ENCODE results near the gene NEURL1B. TPM values are rescaled to one million over a fixed set of nuclear protein-coding genes. Genes with fewer than 3 reads are reported as not detected.

NEURL1B gene
- total and polyA plus RNA-seq, 12 donors: 14.4 to 45.8 (median 21.6) TPM

DNA sequence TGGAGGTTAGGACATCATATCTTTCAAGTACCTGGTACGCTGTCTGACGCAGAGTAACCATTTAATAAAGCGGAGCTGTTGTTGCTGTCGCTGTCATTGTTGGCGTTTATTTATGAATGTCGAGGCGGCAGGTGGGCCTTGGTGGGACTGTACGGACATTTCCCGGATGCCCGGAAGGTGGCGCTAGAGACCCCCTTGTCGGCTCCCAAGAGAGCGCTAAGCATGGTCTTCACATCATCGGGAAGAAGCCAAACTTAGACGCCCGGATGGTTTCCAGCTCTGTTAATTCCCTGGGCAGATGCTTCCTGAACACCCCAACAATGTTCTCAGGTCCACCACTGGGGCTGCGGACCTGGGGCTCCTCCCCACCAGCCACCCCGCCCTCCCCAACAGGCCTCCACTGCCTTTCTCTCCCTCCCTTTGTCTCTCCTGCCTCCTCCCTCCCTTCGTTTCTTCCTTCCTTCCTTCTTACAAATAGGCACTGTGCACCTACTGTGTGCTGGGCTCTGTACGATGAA is 75.8 kb downstream of the NEURL1B start:
- ATAC-seq (peak; percentile 63 to 85 (median 74)), DNase-seq (peak; percentile 90 to 91)
- intact Hi-C loops (cut with DNase I): loop anchor here in 9 of 10 donors (1.0 to 10.0 kb wide), 15 partner anchors 32 to 568 kb away; partner anchors contain the start of gene DUSP1 (in 3 of the 9)
- Histone ChIP-seq H3K27ac (peak overlapping the region in 9 of 10 donors; percentile 66 to 91 (median 88)), H3K27me3 (no peaks in the 10 kb centered on the region), H3K36me3 (no peaks in the 10 kb centered on the region), H3K4me3 (peak overlapping the region in 3 of 10 donors; percentile 5 to 30 (median 27)), H3K4me1 (peaks cover 20 to 72% (median 52%) of the 10 kb centered on the region in 9 donors), H3K9me3 (no peaks in the 10 kb centered on the region)
- WGBS, 2 donors: 4 to 6% methylated on average over 20 of the region's 20 CpGs
- TF ChIP-seq, protein P1, sequence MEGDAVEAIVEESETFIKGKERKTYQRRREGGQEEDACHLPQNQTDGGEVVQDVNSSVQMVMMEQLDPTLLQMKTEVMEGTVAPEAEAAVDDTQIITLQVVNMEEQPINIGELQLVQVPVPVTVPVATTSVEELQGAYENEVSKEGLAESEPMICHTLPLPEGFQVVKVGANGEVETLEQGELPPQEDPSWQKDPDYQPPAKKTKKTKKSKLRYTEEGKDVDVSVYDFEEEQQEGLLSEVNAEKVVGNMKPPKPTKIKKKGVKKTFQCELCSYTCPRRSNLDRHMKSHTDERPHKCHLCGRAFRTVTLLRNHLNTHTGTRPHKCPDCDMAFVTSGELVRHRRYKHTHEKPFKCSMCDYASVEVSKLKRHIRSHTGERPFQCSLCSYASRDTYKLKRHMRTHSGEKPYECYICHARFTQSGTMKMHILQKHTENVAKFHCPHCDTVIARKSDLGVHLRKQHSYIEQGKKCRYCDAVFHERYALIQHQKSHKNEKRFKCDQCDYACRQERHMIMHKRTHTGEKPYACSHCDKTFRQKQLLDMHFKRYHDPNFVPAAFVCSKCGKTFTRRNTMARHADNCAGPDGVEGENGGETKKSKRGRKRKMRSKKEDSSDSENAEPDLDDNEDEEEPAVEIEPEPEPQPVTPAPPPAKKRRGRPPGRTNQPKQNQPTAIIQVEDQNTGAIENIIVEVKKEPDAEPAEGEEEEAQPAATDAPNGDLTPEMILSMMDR (IDR thresholded peaks at IDR 0.05): peak; percentile 86 to 94 (median 90)

GRCh38 chr5:172717481-172718195 is 76.6 kb downstream of the NEURL1B start:
- TF ChIP-seq, protein P1 (IDR thresholded peaks at IDR 0.05): no peak
- Histone ChIP-seq H3K4me1 (peaks cover 20 to 80% (median 59%) of the 10 kb centered on the region in 9 donors), H3K27ac (peak overlapping the region in 9 of 10 donors; percentile 26 to 91 (median 88)), H3K9me3 (no peaks in the 10 kb centered on the region), H3K4me3 (peak overlapping the region in 2 of 10 donors; percentile 5 to 30), H3K36me3 (no peaks in the 10 kb centered on the region), H3K27me3 (no peaks in the 10 kb centered on the region)
- 61 to 68% methylated on average over 16 of the region's 16 CpGs for WGBS, 2 donors
- no peak for ATAC-seq
- intact Hi-C loops (cut with DNase I): loop anchor here (1.0 to 10.0 kb wide), 15 partner anchors 31 to 567 kb away; partner anchors contain the start of gene DUSP1 (in 3 of the 10)
- no peak for DNase-seq

DNA sequence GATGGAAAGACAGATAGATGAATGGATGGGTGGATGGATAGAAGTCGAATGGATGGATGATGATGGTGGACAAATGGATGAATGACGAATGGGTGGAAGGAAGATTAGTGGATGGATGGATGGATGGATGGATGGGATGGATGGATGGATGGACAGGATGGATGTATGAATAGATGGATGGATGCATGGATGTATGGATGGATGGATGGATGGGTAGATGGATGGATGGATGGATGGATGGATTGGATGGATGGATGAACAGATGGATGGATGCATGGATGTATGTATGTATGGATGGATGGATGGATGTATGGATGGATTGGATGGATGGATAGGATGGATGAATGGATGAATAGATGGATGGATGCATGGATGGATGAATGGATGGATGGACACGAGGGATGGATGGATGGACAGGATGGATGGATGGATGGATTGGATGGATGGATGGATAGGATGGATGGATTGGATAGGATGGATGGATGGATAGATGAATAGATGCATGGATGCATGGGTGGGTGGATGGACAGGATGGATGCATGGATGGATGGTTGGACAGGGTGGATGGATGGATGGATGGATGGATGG is 77.6 kb downstream of the NEURL1B start:
- intact Hi-C loops (cut with DNase I): loop anchor here in 6 of 10 donors (2.0 to 10.0 kb wide), 5 partner anchors 54 to 566 kb away; partner anchors contain the start of gene DUSP1 (in 1 of the 6)

DNA sequence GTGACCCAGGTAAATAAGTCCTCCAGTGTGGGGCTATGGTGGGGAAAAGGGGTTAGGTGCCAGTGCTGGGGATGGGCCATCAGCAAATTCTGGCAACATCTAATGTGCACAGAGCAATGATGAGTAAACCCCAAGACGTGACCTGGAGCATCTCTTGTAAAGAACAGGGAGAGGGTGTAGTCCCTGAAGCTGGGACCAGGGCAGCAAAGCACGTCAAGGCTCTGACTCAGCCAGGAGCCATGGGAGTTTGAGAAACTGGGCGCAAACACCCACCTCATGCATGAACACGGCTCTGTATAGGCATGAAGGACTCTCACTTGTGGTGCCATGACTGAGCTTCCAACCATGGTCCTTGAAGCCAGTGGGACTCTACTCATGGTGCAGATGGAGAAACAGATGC is 78.1 kb downstream of the NEURL1B start:
- ATAC-seq (no peak), DNase-seq (no peak)
- H3K27me3 ChIP-seq: no peaks in the 10 kb centered on the region
- peaks cover 20 to 69% (median 49%) of the 10 kb centered on the region in 9 donors for H3K4me1 ChIP-seq
- TF ChIP-seq, protein P1 (IDR thresholded peaks at IDR 0.05): no peak
- no peaks in the 10 kb centered on the region for H3K36me3 ChIP-seq
- H3K4me3 ChIP-seq: no peak overlapping the region
- H3K9me3 ChIP-seq: no peaks in the 10 kb centered on the region
- no peak overlapping the region for H3K27ac ChIP-seq
- 96 to 98% methylated on average over 4 of the region's 4 CpGs for WGBS, 2 donors
- intact Hi-C loops (cut with DNase I): loop anchor here in 6 of 10 donors (2.0 to 10.0 kb wide), 5 partner anchors 53 to 566 kb away; partner anchors contain the start of gene DUSP1 (in 1 of the 6)

More for the DNA sequence above, 77.6 kb downstream of the NEURL1B start:
- no peaks in the 10 kb centered on the region for H3K9me3 ChIP-seq
- peaks cover 20 to 75% (median 55%) of the 10 kb centered on the region in 9 donors for H3K4me1 ChIP-seq
- no peak overlapping the region for H3K4me3 ChIP-seq
- H3K27me3 ChIP-seq: no peaks in the 10 kb centered on the region
- ATAC-seq (no peak), DNase-seq (no peak)
- TF ChIP-seq, protein P1 (IDR thresholded peaks at IDR 0.05): no peak
- H3K36me3 ChIP-seq: no peaks in the 10 kb centered on the region
- no peak overlapping the region for H3K27ac ChIP-seq
- 98 to 99% methylated on average over 3 of the region's 3 CpGs for WGBS, 2 donors
